Measurements from ENCODE around the gene WNK2. TPM values are rescaled to one million over a fixed set of nuclear protein-coding genes. Genes with fewer than 3 reads are reported as not detected.
"Not testable (repeated sequence)": the region's sequence is repeated elsewhere in the genome, so short reads cannot be mapped to it uniquely, and the experiment has no call there.

Gene WNK2
- total and polyA plus RNA-seq, 12 donors: 1.1 to 17.6 (median 8.4) TPM

DNA sequence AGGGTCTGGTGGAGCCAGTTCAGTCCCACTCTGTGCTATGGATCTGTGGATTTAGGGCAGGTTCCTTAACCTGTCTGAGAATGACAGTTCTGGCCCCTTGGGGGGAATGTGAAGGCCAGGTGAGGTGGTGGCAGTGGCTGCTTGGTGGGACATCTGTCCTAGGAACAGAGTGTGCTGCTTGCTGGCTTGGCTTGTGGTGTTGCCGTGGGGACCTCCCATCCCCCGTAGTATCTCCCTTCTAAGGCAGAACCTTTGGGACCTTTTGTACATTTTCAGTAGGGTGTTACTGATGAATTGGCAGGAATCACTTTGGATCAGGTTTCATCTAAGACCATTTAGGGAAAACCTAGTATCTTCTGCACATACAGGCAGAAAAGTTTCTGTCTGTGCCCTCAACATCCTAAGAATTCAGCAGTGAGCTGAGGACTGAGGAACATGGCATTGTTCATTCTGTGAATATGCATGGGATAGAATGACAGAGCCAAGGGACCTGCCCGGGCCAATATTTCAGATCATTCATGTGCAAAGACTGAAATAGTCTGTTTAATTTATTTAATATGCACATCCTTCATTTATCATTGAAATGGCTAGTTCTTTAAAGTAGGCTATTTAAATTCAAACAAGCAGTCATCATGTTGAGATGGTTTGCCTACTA is 64.6 kb downstream of the WNK2 start:
- intact Hi-C loops (cut with DNase I): no loop called here
- WGBS, 4 donors: 75 to 88% (median 77%) methylated on average over 3 of the region's 3 CpGs
- no peaks in the 10 kb centered on the region for H3K9me3 ChIP-seq (replicated peaks in 1 of 3)
- H3K27me3 ChIP-seq: no peaks in the 10 kb centered on the region
- H3K4me1 ChIP-seq (replicated peaks in 1 of 2): no peaks in the 10 kb centered on the region
- no peak overlapping the region for H3K27ac ChIP-seq
- DNase-seq: no peak
- no peaks in the 10 kb centered on the region for H3K36me3 ChIP-seq (replicated peaks in 1 of 2)
- TF ChIP-seq, protein P1, sequence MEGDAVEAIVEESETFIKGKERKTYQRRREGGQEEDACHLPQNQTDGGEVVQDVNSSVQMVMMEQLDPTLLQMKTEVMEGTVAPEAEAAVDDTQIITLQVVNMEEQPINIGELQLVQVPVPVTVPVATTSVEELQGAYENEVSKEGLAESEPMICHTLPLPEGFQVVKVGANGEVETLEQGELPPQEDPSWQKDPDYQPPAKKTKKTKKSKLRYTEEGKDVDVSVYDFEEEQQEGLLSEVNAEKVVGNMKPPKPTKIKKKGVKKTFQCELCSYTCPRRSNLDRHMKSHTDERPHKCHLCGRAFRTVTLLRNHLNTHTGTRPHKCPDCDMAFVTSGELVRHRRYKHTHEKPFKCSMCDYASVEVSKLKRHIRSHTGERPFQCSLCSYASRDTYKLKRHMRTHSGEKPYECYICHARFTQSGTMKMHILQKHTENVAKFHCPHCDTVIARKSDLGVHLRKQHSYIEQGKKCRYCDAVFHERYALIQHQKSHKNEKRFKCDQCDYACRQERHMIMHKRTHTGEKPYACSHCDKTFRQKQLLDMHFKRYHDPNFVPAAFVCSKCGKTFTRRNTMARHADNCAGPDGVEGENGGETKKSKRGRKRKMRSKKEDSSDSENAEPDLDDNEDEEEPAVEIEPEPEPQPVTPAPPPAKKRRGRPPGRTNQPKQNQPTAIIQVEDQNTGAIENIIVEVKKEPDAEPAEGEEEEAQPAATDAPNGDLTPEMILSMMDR (IDR thresholded peaks at IDR 0.05): no peak
- no peak for TF ChIP-seq POLR2A (IDR thresholded peaks at IDR 0.05)
- H3K4me3 ChIP-seq: no peak overlapping the region

DNA sequence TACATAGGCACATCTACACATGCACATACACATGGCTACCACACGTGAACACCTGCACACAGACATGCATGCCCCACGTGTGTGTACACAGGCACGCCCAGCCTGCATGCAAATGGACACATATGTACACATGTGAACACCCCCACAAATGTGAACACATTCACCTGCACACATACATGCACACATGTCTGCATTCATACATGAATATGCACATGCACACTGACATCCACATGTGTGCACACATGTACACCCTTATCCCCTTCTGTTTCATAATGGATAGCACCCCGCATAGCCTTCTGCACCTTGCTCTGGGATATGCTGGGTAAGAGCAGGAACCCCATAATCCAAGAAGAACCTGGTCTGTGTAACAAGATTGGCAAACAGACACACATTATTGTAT is 66.2 kb downstream of the WNK2 start:
- no peaks in the 10 kb centered on the region for H3K9me3 ChIP-seq (replicated peaks in 1 of 3)
- no peak overlapping the region for H3K27ac ChIP-seq
- no peaks in the 10 kb centered on the region for H3K36me3 ChIP-seq (replicated peaks in 1 of 2)
- DNase-seq: no peak
- H3K4me1 ChIP-seq (replicated peaks in 1 of 2): no peaks in the 10 kb centered on the region
- 91 to 97% (median 93%) methylated on average over 4 of the region's 4 CpGs for WGBS, 4 donors
- intact Hi-C loops (cut with DNase I): no loop called here
- no peak overlapping the region for H3K4me3 ChIP-seq
- H3K27me3 ChIP-seq: no peaks in the 10 kb centered on the region
- TF ChIP-seq, protein P1 (IDR thresholded peaks at IDR 0.05): no peak
- no peak for TF ChIP-seq POLR2A (IDR thresholded peaks at IDR 0.05)

DNA sequence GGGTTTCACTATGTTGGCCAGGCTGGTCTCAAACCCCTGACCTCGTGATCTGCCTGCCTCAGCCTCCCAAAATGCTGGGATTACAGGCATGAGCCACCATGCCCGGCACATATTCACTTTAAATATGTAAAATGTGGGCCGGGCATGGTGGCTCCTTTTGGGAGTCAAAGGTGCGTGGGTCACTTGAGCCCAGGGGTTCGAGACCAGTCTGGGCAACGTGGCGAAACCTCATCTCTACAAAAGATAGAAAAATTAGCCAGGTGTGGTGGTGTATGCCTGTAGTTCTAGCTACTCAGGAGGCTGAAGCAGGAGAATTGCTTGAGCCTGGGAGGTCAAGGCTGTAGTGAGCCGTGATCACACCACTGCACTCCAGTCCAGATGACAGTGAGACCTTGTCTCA is 67.4 kb downstream of the WNK2 start:
- not testable (repeated sequence) for H3K9me3 ChIP-seq (replicated peaks in 1 of 3)

DNA sequence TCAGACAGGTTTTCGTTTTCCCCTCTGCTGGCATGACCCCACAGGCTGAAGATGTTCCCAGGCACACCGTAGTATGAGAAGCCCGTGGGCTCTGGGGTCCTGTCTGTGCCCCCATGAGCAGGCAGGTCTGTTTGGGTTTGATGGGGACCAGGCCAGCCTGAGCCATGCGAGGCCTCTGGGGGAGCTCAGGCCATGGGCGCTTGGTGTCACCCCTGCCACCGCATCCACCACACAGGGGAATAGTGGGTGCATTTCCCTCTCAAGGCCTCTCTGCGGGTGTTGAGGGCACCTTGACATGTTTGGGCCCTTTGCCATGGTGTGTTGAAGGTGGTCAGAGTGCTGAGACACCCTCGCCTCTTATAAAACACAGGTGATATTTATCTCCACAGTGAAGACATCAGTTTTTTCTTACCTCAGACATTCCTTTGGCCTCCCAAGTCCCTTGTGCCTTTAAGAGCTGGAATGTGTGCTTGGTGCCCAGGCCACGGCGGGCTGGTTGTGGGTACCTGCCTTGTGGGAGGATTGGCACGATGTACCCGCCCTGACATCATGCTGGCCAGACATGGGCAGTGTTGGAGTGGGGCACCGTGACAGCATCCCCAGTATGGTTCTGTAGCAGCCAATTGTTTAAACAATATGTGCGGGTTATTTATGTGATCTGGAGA is 68.3 kb downstream of the WNK2 start:
- no peak overlapping the region for H3K27ac ChIP-seq
- no peaks in the 10 kb centered on the region for H3K4me1 ChIP-seq (replicated peaks in 1 of 2)
- H3K27me3 ChIP-seq: no peaks in the 10 kb centered on the region
- H3K4me3 ChIP-seq: no peak overlapping the region
- DNase-seq: peak in 1 of 7 donors; percentile 3
- intact Hi-C loops (cut with DNase I): no loop called here
- no peaks in the 10 kb centered on the region for H3K9me3 ChIP-seq (replicated peaks in 1 of 3)
- no peak for TF ChIP-seq POLR2A (IDR thresholded peaks at IDR 0.05)
- 93 to 96% (median 94%) methylated on average over 9 to 14 of the region's 14 CpGs for WGBS, 4 donors
- H3K36me3 ChIP-seq (replicated peaks in 1 of 2): no peaks in the 10 kb centered on the region

More for the DNA sequence above, 67.4 kb downstream of the WNK2 start:
- H3K27ac ChIP-seq; H3K36me3 ChIP-seq (replicated peaks in 1 of 2); H3K4me3 ChIP-seq; DNase-seq; H3K4me1 ChIP-seq (replicated peaks in 1 of 2); H3K27me3 ChIP-seq; intact Hi-C loops (cut with DNase I): not testable (repeated sequence)
- WGBS, 4 donors: 90 to 97% (median 95%) methylated on average over 8 of the region's 8 CpGs

DNA sequence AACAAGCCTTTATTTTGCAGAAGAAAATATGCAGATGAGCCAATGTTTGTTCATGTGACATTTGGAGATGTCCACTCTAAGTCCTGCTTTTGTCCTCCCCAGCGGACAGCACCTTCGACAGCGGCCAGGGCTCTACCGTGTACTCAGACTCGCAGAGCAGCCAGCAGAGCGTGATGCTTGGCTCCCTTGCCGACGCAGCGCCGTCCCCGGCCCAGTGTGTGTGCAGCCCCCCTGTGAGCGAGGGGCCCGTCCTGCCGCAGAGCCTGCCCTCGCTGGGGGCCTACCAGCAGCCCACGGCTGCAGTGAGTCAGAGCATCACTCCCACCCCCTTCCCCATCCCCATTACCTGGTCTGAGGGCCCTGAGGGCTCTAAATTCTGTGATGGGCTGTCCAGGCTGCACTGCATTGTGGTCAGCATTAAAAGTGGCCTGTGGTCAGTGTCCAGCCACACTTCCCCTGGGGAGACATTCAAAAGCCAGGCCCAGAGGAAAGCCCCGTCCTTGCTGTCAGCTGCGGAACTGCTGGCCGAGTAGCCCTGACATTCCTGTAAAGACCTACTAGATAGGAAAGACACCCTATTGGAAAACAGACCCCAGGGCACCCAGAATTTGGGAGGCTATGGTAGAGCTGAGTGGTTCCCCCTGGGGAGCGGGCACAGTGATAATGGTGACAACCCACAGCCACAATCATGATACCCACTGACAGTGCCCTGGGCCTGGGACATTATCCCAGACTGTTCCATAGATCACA is 69.0 kb downstream of the WNK2 start:
- Histone ChIP-seq H3K4me3 (no peak overlapping the region), H3K4me1 (replicated peaks in 1 of 2) (no peaks in the 10 kb centered on the region), H3K9me3 (replicated peaks in 1 of 3) (no peaks in the 10 kb centered on the region), H3K27me3 (no peaks in the 10 kb centered on the region), H3K27ac (no peak overlapping the region), H3K36me3 (replicated peaks in 1 of 2) (no peaks in the 10 kb centered on the region)
- TF ChIP-seq POLR2A (IDR thresholded peaks at IDR 0.05): no peak
- TF ChIP-seq, protein P1 (IDR thresholded peaks at IDR 0.05): no peak
- peak in 1 of 7 donors; percentile 3 for DNase-seq
- intact Hi-C loops (cut with DNase I): no loop called here
- 78 to 91% (median 87%) methylated on average over 7 to 20 of the region's 20 CpGs for WGBS, 4 donors

Measured in adrenal gland (tissue), 12 donors.